GM11168 (cell line): Measurements from ENCODE around the gene PDE6D.

Source experiments
- in situ Hi-C: fragments of 300-500 bp; cut with MboI; formaldehyde crosslinking; loops from one replicate; pipeline ENCODE4 v1.12.0; 2022; ENCODE audit warnings: low sequenced_read_pairs; ENCODE audit not compliant: unreplicated experiment

Gene PDE6D

DNA sequence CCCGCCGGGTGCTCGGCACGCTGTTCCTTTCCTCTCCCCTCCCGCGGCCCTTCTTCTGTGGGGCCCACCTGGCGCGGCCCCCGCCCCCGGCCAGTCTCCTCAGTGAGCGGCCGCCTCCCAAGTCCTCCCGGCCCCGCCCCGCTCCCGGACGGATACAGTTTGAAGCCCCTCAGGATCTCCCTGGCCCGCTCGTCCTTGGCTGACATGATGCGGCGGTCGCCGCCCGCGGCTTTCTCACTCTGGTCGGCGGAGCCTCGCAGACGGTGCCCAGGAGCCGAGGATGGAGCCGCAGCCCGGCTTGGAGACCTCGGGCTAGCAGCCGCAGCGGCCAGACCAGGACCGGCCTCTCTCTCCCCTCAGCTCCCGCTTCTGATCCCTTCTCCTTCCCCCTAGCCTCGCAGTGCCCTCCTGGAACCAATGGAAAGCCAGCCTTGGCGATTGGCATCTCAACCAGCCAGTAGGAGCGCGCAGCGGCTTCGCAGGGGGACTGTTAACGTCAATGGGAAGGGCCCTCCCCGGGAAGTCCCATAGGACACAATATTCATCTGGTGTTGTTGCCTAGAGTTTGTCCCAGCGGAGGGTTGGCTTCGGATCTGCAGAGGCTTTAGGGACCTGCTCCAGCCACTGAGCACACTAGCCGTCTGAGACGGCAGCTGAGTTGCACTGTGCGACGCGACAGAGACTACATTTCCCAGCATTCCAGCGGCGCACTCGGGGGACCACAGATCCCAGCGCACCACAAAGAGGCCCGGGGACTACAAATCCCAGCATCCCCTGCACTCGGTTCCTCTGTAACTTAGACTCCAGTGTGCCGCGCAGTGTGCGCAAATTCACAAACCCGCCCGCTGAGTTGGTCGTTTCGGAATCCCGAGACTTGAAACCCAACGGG, at the start of gene PDE6D:
TSS of gene PDE6D (minus strand) at position 374 of the 889 bp plus-strand sequence. CDS start at position 206, 168 bp downstream.
- in situ Hi-C loops = no loop called here

DNA sequence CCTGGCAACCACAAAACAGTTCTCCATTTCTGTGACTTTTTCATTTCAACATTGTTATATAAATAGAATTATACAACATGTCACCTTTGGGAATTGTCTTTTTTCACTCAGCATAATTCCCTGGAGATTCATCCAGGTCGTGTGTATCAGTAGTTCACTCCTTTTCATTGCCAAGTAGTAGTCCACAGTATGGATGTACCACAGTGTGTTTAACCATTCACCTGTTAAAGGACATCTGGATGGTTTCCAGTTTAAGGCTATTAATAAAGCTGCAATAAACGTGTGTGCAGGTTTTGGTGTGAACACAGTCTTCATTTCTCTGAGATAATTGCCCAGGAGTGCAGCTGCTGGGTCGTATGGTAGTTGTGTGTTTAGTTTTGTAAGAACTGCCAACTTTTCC, 40.8 kb upstream of the PDE6D start:
- in situ Hi-C loops = no loop called here

DNA sequence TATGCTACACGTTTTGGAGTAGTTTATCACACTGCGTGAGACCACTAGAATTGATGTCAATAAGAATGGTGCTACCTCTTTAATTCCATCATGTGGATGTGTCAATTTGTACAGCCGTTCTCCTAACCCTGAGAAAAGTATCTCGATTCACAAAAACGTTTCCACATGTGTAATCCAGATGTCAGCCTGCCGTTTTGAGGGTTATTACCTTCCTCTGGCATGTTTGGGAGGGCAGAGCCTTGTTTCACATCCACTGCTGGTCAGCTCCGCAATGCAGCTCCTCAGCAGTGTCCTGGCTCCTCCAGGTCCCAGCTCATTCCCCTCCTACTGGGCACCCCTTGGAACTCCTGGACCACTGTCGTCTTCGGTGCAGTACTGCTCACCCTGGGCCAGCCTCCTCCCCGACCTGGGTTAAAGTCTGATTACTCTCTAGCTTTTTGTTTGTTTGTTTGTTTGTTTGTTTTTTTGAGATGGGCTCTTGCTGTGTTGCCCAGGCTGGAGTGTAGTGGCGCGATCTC, 39.8 kb upstream of the PDE6D start:
- in situ Hi-C loops = no loop called here

DNA sequence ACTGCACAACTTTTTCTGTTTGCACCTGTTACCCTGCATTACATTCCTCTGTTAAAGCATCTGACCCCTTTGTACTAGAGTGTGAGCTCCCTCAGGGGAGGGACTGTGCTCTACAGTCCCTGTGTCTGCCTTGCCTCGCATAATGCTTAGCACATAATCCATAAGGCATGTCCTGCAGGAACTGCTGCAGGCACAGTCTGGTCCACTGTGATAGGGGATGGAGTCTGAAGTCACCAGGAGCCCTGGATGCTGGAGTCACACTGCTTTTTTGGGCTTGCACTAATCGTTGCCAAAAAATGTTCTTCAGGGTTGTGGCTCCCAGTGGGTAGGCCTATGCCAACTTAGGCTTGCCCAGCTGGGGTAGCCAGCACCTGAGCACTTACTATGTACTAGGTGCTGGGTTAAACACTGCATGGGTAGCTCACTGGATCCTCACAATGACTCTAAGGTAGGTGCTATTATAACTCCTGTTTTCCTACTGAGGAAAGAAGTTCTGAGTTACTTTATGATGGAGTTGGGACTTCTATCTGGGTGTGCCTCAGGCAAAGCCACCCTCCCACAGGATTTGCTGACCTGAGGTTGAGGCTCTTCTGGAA, 38.5 kb upstream of the PDE6D start:
- in situ Hi-C loops = no loop called here

DNA sequence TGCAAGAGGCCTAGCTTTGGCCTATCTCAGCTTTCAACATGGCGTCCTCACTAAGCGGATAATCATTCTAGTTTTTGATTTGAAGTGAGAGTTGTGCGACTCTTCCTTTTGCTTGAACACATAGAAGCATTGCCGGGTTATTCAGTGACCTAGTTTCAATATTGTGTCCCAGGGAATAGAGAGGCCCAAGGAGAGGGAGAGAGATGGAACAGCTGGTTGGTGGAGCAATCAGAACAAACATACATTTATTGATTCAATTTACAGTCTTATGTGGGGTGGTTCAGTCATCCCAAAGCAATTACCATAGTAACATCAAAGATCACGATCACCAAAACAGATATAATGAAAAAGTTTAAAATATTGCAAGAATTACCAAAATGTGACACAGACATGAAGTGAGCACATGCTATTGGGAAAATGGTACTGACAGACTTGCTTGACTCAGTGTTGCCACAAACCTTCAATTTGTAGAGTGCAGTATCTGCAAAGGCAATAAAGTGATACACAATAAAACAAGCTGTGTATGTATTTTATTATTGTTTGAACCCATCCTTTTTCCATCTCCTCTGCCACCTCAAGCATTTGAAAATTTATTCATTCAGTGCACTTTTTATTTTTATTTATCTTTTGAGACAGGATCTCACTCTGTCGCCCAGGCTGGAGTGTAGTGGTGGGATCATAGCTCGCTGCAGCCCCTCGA, 35.4 kb upstream of the PDE6D start:
- in situ Hi-C loops = no loop called here

DNA sequence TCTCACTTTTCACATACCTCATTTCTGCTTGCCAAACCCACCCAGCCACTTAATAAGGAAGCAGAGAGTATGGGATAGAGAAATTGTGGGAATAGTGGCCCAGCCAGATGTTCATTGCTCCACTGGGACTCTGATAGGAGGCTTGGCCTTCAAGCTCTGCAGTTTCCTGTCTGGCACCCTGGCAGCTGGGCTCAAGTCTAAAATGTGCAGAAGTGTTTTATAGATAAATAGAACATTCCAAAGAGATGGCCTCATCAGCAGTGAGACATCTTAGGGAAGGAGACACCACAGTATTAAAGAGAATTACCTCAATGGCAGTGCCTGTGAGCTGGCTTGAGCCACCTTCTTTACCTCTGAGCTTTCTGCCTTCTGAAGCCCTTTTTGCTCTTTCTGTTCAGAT, 29.8 kb upstream of the PDE6D start:
- in situ Hi-C loops = no loop called here

DNA sequence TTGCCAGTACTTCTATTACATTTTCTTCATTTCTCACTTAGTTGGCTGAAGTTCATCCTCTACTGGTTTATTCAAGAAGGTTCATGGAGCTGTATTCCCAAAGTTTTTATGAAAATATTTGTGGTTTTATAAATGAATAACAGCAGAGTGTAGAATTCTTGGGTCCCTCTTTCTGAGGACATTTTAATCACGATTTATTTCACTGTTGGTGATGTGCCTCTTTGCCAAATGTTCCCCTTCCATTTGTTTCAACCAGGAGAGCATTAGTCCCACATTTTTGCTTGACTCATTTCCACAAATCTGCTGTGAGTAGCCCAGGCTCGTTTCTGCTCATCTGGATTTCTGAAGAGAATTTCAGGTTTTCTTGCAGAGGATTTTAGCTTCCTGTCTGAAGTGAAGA, 25.9 kb upstream of the PDE6D start:
- in situ Hi-C loops = no loop called here

DNA sequence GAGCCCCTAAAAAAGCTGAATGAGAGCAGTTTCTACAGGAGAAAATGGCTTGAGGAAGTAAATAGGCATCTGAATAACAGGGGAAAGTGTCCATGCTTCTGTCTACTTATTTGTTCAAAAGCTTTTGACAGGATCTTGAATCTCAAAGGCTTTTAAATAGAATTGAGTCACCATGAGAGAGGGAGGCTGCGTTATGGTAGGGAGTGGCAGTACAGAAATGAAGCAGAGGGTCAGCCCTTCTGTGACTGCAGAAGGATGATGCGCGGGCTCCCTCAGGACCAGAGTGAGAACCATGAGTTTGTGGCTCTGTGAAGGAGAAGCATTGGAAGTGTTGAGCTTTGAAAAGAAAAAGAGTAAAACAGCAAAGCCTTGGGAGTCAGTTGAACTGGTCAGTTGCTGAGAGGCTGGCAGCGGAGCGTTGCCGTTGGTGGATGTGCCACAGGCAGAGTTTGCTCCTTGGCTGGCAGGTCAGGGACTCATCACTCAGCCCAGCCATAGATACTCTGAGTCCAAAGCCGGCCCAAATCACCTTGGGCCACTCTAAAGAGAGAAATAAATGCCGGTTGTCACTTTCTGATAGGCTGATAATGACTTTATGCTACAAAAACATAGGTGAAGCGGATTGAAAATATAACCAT, 22.5 kb upstream of the PDE6D start:
- in situ Hi-C loops = no loop called here

DNA sequence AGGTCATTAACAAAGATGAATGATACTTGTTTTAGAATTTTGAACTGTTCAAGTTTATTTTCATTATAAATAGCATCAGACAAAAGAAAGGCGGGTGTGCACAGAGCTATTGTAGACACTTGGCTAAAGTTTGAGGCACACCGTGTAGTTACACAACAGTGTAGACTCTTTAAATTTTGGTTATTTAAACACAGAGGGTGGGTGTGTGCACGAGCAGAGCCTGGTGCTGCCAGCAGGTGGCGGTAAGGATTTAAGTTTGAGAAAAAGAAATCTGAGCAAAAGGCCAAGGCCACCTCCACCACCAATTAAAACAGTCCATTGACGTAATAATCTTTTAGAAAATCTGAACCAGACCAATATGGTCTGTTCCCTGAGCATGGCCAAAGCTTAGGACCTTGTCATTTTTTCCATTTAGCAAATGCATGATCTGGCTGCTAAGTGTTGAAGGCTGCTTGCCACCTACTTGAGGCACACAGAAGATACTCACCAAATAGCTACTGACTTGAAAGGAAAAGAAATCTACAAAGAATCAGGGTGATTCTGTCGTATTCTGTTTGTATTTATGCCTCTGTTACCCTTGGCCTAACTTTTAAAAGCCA, 19.5 kb upstream of the PDE6D start:
- in situ Hi-C loops = no loop called here

DNA sequence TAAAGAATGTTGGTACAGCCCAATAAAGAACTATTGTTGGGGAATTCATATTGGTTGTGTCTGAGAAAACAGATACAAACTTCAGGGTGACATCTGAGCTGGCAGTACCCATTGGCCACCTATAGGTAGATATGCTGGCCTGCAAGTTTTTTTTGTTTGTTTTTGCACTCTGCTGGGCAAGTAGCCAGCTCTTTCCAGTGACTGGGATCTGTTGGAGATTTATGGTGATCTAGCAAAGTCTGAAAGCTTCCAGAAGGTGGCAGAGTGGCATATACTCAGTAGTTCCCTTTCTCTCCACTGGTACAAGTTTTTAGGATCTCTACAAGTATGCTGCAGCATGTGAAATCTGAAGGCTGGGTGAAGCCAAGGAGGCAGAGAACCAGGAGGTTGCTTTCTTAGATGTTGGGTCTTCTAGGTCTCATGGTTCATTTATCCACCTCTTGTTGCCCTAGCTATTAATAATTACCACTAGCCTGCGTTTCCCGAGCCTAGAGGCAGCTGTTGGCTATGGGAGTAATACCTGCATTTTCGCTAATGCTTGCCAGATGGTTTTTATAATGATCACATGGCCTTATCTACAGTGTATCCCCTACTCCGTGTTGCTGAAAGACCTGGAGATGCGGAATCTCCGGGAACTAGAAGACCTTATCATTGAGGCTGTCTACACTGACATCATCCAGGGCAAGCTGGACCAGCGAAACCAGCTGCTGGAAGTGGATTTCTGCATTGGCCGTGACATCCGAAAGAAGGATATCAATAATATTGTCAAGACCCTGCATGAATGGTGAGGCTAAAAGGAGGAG, 14.6 kb upstream of the PDE6D start:
- in situ Hi-C loops = no loop called here

DNA sequence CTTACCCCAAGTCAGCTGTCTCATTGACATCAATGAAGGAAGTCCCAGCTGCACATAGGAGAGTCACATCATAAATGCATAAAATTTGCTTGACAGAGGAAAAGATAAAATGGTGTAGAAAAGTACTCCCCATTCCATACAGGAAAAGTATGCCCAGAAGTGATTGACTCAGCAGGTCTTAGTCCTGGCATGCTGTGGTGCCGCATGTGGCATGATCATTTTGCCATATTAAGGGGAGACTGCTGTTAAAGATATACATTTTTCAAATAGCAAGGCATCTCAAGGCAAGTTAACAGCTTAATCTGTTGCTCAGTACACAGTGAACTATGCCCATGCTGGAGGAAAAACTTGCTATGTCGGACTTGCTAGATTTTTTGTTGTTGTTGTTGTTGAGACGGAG, 13.3 kb upstream of the PDE6D start:
- in situ Hi-C loops = no loop called here

DNA sequence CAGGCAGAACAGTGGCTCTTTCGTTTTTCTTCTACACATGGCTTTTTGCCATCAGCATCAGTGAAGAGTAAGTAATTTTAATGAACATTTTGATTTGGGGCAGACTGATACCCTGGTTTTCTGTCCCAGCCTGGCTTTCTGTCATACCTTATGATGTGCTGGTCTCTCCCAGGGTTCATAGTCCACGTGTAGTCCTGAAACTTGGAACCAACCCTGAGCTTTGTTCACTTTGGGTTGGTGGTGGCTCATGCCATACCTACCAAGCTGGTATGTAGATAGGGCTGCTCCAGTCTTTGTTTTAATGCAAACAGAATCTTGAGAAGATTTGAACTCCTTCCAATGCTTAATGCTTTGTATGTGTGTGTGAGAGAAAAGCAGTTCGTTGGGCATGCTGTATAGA, 10.0 kb upstream of the PDE6D start:
- in situ Hi-C loops = no loop called here

DNA sequence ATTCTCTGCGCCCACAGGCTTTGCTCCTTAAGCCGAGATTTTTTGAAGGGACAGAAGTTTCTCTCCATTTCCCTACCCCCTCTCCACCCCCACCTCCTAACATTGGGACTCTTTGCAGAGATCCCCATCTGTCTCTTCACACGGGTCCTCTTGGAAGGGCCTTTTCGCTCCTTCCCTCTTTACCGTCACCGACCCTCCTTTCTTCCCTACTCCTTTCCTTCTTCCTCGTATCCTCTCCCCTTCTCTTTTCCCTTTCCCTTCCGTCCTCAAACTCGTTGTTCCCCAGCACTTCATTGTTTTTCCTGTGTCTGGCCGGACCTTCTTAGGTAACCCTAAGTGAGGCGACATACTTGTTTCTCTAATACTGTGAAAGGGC, 5.8 kb upstream of the PDE6D start:
- in situ Hi-C loops = no loop called here

DNA sequence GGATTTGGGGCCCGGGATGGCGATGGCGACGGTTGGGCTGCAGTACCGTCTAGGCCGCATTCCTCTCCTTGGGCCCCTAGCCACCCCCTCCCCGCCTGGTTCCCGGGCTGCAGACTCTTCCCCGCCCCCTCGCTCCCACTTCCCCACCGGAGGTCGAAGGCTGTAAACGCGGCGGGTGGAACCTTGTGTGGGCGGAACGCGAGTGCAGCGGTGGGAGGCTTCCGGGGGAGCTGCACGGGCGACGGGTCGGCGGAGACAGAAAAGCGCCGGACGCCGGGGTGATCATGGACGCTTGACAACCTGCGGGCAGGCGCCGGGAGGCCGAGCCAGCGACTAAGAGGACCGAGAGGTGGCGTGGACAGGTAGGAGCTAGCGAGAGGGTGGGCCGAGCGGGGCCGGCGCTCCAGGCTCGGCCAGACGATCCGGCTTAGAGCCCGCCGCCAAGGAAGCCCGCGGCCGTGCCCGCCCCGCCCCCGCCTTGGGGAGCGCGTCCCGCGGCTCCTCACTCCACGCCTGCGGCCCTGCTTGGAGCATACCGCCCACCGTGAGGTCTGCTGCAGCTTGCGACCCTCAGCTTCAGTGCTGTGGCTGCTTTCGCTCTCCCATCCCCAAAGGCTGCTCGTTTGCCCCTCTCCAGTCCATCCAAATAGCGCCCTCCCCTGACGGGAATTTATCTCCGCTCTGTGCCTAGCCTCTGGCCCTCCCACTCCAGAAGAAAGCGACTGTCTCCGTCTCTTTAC, 5.3 kb upstream of the PDE6D start, which contains the start of gene COPS7B:
TSS of gene COPS7B (plus strand) at position 269 of the 740 bp plus-strand sequence. CDS start 2,126 bp downstream, outside the sequence.
- in situ Hi-C loops = no loop called here

DNA sequence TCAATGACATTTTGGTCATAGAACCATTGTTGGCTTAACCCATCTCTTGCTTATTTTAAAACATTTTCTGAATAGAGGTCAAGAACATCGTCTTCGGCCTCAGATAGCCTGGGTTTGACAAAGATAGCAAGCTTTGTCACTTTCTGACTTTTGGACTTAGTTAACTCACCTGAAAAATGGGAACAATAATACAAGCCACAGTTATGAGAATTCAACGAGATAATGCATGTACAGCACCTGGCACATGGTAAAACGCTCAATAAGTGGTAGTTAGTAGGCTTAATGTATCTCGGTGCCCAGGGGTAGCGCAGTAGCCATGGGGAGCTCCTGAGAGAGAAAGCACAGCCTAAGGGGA, 4.7 kb upstream of the PDE6D start:
- in situ Hi-C loops = no loop called here

DNA sequence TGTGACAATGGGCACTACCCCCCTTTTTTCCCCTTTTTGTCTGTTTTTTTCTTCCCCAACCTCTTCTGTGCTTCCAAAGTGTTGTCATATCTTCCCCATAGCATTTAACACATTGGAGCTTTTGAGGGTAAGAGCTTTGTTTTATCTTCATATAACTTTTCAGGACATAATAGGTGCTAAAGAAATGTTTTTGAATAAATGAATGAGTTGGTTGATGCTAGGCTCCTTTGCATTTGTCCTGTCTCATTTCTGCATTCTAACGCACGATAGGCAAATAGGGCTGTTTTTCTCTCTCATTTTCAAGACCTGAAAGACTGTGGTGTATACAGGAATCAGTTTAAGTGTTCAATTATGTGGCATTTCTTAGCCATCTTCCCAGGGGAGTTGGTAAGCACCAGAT, 4.3 kb upstream of the PDE6D start:
- in situ Hi-C loops = no loop called here

DNA sequence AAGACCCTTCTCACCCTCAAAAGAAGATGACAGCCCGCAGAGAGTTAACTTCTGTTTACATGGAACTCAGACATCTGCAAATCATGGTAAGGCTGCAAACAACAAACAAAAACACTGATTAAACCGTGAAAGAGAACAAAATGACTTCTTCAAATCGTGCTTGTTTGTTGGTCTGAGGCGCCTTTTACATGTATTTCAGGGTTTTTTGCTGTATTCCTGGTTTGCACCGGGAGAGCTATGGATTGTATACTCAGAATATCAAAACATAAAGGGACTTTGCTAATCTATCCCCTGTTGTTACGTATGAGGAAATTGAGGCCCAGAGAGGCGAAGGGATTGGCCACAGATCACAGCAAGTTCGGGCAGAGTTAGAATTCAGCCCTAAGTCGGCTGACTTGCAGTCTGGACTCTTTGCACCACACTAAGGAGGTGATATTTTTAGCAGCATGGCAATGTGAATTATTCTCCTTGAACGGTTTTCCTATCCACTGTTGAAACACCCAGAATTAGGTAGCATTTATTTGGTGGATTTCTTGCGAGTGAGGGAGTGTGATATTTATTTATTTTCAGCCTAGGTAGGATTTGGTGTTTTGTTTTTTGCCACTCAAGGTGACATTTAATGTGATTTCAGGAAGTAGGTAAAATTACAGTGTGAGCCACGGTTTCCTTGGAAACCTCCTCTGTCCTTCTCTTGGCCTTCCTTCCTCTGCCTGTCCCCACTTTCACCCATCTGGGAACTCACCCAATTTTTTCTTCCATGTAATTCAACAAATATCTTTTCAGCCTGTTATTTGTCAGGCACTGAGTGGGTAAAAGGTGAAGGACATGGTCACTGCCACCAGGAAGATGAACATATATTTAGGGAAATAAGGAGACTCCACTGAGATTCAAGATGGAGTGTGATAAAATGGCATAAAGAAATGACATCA, 980 bp upstream of the PDE6D start:
- in situ Hi-C loops = no loop called here
